Left lung (tissue), 10 donors: Measurements from ENCODE around the gene TMEM82. TPM values are rescaled to one million over a fixed set of nuclear protein-coding genes. Genes with fewer than 3 reads are reported as not detected.

ENCODE experiments used
- ATAC-seq: fragments of 200-7000 bp; cut with Tn5 transposase; one replicate; pipeline ENCODE4 v1.9.1; 2020; ENCODE audit warnings: moderate library complexity
- DNase-seq, 4 donors: peaks; one replicate each; pipeline ENCODE4 v3.0.0-alpha.2; 2013 to 2020
- H3K27ac ChIP-seq, 2 donors: fragments of 200-600 bp; sonication (generic) in 1 of 2; one replicate each; pipeline versions ENCODE4 v1.5.0 to v1.8.0; 2020 to 2021
- H3K27me3 ChIP-seq, 2 donors: fragments of 200-600 bp; sonication (generic) in 1 of 2; one replicate each; pipeline versions ENCODE4 v1.5.0 to v1.8.0; 2020 to 2021
- H3K36me3 ChIP-seq, 2 donors: fragments of 200-600 bp; sonication (generic) in 1 of 2; one replicate each; pipeline versions ENCODE4 v1.5.0 to v1.8.0; 2020 to 2021
- H3K4me1 ChIP-seq, 2 donors: fragments of 200-600 bp; one replicate each; pipeline ENCODE4 v1.8.0; 2021
- H3K4me3 ChIP-seq, 2 donors: fragments of 200-600 bp; sonication (generic) in 1 of 2; one replicate each; pipeline versions ENCODE4 v1.5.0 to v1.8.0; 2020 to 2021; ENCODE audit warnings: mild to moderate bottlenecking in 1 of 2
- H3K9me3 ChIP-seq, 2 donors: fragments of 200-600 bp; sonication (generic) in 1 of 2; one replicate each; pipeline versions ENCODE4 v1.5.0 to v1.8.0; 2020 to 2021
- CTCF ChIP-seq, 2 donors: fragments of 200-600 bp; sonication (generic) in 1 of 2; IDR thresholded peaks; one replicate each; pipeline versions ENCODE4 v1.5.0 to v1.8.0; 2021; ENCODE audit warnings: antibody characterized with exemption in 2 of 2
- intact Hi-C, 2 donors: fragments of 100-400 bp; cut with DNase I; formaldehyde crosslinking; loops; one replicate each; pipeline versions ENCODE4 v1.11.2 to v1.14.2; 2022
- polyA plus RNA-seq, 6 donors: library from polyadenylated mRNA; unstranded; fragments of 120-200 nt; gene quantifications; one replicate each; pipeline ENCODE4 v1.2.1, GENCODE V29; 2013; ENCODE audit not compliant: insufficient read length in 6 of 6
- total RNA-seq, 2 donors: library from RNA; stranded (reverse); fragmentation: NEBNext Ultra II Directional; extraction: Animal tissue kit (Norgen Biotek cat#: 25700); gene quantifications; one replicate each; pipeline ENCODE4 v1.2.1, GENCODE V29; 2021
- donor health status: DM: no; HTN: yes; CAD: no.
- donor health status: DM: no; HTN: no; CAD: no.

Gene TMEM82
- total and polyA plus RNA-seq, 8 donors, result 0.14 to 0.15 TPM; not detected in 6

GRCh38 chr1:15747378-15747777 is 5.1 kb downstream of the TMEM82 start:
- DNase-seq, result no peak
- no peak overlapping the region for H3K4me3 ChIP-seq
- no peak for TF ChIP-seq CTCF (IDR thresholded peaks at IDR 0.05)
- peaks cover 0 to 9% of the 10 kb centered on the region in 2 donors for H3K4me1 ChIP-seq
- H3K27me3 ChIP-seq, result no peaks in the 10 kb centered on the region
- no peaks in the 10 kb centered on the region for H3K9me3 ChIP-seq
- ATAC-seq, result no peak
- H3K36me3 ChIP-seq, result no peaks in the 10 kb centered on the region
- no peak overlapping the region for H3K27ac ChIP-seq
- intact Hi-C loops, result no loop called here

GRCh38 chr1:15748264-15748663 is 6.0 kb downstream of the TMEM82 start:
- DNase-seq, result no peak
- TF ChIP-seq CTCF (IDR thresholded peaks at IDR 0.05), result no peak
- Histone ChIP-seq H3K27ac (no peak overlapping the region), H3K27me3 (no peaks in the 10 kb centered on the region), H3K9me3 (no peaks in the 10 kb centered on the region), H3K4me3 (no peak overlapping the region), H3K36me3 (no peaks in the 10 kb centered on the region), H3K4me1 (peaks cover 0 to 9% of the 10 kb centered on the region in 2 donors)
- ATAC-seq, result no peak
- intact Hi-C loops, result no loop called here

- ATAC-seq (no peak), DNase-seq (no peak)
- no peak overlapping the region for H3K4me3 ChIP-seq
- H3K9me3 ChIP-seq, result no peaks in the 10 kb centered on the region
- no peaks in the 10 kb centered on the region for H3K36me3 ChIP-seq
- intact Hi-C loops, result no loop called here
- peak overlapping the region; percentile 2 to 44 for H3K27ac ChIP-seq
- peaks cover 0 to 9% of the 10 kb centered on the region in 2 donors for H3K4me1 ChIP-seq
- TF ChIP-seq CTCF (IDR thresholded peaks at IDR 0.05), result no peak
- H3K27me3 ChIP-seq, result no peaks in the 10 kb centered on the region
Observed at GRCh38 chr1:15748690-15749398, 6.5 kb downstream of the TMEM82 start.

- no peak for TF ChIP-seq CTCF (IDR thresholded peaks at IDR 0.05)
- peak; percentile 26 for ATAC-seq
- Histone ChIP-seq H3K4me3 (no peak overlapping the region), H3K36me3 (no peaks in the 10 kb centered on the region), H3K27me3 (no peaks in the 10 kb centered on the region), H3K9me3 (no peaks in the 10 kb centered on the region), H3K4me1 (peaks cover 0 to 9% of the 10 kb centered on the region in 2 donors), H3K27ac (peak overlapping the region; percentile 2 to 44)
- intact Hi-C loops, result no loop called here
- no peak for DNase-seq
Observed at GRCh38 chr1:15749399-15750291, 7.3 kb downstream of the TMEM82 start.

GRCh38 chr1:15750924-15751323 is 8.6 kb downstream of the TMEM82 start:
- no peak for DNase-seq
- ATAC-seq, result no peak
- no peak for TF ChIP-seq CTCF (IDR thresholded peaks at IDR 0.05)

More at GRCh38 chr1:15750924-15751323, 8.6 kb downstream of the TMEM82 start:
- no peaks in the 10 kb centered on the region for H3K9me3 ChIP-seq
- no peak overlapping the region for H3K4me3 ChIP-seq
- peaks cover 0 to 8% of the 10 kb centered on the region in 2 donors for H3K27me3 ChIP-seq
- H3K27ac ChIP-seq, result no peak overlapping the region
- H3K4me1 ChIP-seq, result peaks cover 0 to 9% of the 10 kb centered on the region in 2 donors
- no peaks in the 10 kb centered on the region for H3K36me3 ChIP-seq
- intact Hi-C loops, result no loop called here
